Stimulated activated CD8-positive, alpha-beta memory T cell treated with anti-CD3 and anti-CD28 coated beads, Interleukin-15, amount 100 ng/mL, for 4 hours (primary cell): ENCODE results near the gene OR4Q3.
"Not testable (repeated sequence)": the region's sequence is repeated elsewhere in the genome, so short reads cannot be mapped to it uniquely, and the experiment has no call there.

Source experiments
- DNase-seq, 2 donors: peaks; one replicate each; pipeline ENCODE4 v3.0.0-alpha.2; 2020; ENCODE audit warnings: low read depth in 2 of 2

OR4Q3 gene

GRCh38 chr14:19743256-19743655, at the start of gene OR4Q3:
Gene OR4Q3, plus strand, starts transcription at chr14:19743571.
- DNase-seq, result no peak

GRCh38 chr14:19729359-19729758, 14.0 kb upstream of the OR4Q3 start:
- no peak for DNase-seq

GRCh38 chr14:19729763-19730162, 13.6 kb upstream of the OR4Q3 start:
- no peak for DNase-seq

GRCh38 chr14:19733893-19734292, 9.5 kb upstream of the OR4Q3 start:
- DNase-seq, result not testable (repeated sequence)

- DNase-seq, result not testable (repeated sequence)
Observed at GRCh38 chr14:19752316-19752715, 8.9 kb downstream of the OR4Q3 start.

GRCh38 chr14:19754172-19754571, 10.8 kb downstream of the OR4Q3 start:
- no peak for DNase-seq

GRCh38 chr14:19771491-19771890, 28.1 kb downstream of the OR4Q3 start:
- DNase-seq, result not testable (repeated sequence)

GRCh38 chr14:19771895-19772430, 28.6 kb downstream of the OR4Q3 start:
- no peak for DNase-seq

GRCh38 chr14:19772454-19772853, 29.1 kb downstream of the OR4Q3 start:
- DNase-seq, result not testable (repeated sequence)

- not testable (repeated sequence) for DNase-seq
Observed at GRCh38 chr14:19773204-19773603, 29.8 kb downstream of the OR4Q3 start, which contains the start of gene OR4M1. Gene OR4M1, plus strand, starts transcription at chr14:19773504. Its CDS starts 6,819 bp downstream, at chr14:19780323.

- DNase-seq, result no peak
Observed at GRCh38 chr14:19775587-19775986, 32.2 kb downstream of the OR4Q3 start.

GRCh38 chr14:19785848-19786247, 42.5 kb downstream of the OR4Q3 start:
- not testable (repeated sequence) for DNase-seq

GRCh38 chr14:19787318-19787717, 43.9 kb downstream of the OR4Q3 start:
- not testable (repeated sequence) for DNase-seq

- not testable (repeated sequence) for DNase-seq
Observed at GRCh38 chr14:19788150-19788549, 44.8 kb downstream of the OR4Q3 start.

- DNase-seq, result not testable (repeated sequence)
Observed at GRCh38 chr14:19796520-19797108, 53.2 kb downstream of the OR4Q3 start.
